ENCODE results near the gene ERCC2. TPM values are rescaled to one million over a fixed set of nuclear protein-coding genes. Genes with fewer than 3 reads are reported as not detected.

ERCC2 gene
- total and polyA plus RNA-seq, 3 donors from 2014 or later: 37.5 to 49.8 (median 46.4) TPM

DNA sequence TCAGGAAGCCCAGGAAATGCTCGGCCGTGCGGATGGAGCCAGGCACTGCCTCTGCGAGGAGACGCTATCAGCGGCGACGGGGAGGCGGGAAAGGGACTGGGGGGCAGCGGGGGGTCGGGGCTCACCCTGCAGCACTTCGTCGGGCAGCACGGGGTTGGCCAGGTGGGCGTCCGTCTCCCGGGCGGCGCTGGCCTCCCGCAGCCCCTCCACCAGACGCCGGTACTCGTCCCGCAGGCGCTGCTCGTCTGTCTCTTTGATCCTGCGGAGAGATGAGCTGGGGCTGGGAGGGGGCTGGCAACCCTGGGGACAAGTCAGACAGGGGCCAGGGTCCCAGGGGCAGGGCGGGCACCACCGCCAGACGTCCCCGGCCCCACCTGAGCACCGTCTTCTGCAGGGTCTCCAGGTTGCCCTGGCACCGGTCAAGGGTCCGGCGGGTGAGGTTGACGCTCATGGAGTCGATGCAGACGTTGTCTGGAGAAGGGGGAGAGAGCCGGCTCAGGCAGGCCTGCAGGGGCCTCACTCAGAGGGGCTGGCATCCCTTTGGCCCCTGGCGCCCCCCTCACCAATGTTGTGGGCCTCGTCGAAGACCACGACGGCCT lies 6.4 kb downstream of the ERCC2 start:
- H3K36me3 ChIP-seq (ENCODE audit: low read depth, missing control alignments): no peaks in the 10 kb centered on the region
- intact Hi-C loops (cut with DNase I; ENCODE audit: low total_unique reads): no loop called here
- no peaks in the 10 kb centered on the region for H3K27me3 ChIP-seq
- no peak for TF ChIP-seq POLR2A (IDR thresholded peaks at IDR 0.05)
- TF ChIP-seq, protein P1, sequence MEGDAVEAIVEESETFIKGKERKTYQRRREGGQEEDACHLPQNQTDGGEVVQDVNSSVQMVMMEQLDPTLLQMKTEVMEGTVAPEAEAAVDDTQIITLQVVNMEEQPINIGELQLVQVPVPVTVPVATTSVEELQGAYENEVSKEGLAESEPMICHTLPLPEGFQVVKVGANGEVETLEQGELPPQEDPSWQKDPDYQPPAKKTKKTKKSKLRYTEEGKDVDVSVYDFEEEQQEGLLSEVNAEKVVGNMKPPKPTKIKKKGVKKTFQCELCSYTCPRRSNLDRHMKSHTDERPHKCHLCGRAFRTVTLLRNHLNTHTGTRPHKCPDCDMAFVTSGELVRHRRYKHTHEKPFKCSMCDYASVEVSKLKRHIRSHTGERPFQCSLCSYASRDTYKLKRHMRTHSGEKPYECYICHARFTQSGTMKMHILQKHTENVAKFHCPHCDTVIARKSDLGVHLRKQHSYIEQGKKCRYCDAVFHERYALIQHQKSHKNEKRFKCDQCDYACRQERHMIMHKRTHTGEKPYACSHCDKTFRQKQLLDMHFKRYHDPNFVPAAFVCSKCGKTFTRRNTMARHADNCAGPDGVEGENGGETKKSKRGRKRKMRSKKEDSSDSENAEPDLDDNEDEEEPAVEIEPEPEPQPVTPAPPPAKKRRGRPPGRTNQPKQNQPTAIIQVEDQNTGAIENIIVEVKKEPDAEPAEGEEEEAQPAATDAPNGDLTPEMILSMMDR (IDR thresholded peaks at IDR 0.05): no peak
- DNase-seq: no peak
- H3K4me1 ChIP-seq: no peaks in the 10 kb centered on the region
- no peak overlapping the region for H3K4me3 ChIP-seq
- 77 to 80% methylated on average over 1 to 42 of the region's 44 CpGs for WGBS, 2 donors
- no peaks in the 10 kb centered on the region for H3K9me3 ChIP-seq
- no peak overlapping the region for H3K27ac ChIP-seq

DNA sequence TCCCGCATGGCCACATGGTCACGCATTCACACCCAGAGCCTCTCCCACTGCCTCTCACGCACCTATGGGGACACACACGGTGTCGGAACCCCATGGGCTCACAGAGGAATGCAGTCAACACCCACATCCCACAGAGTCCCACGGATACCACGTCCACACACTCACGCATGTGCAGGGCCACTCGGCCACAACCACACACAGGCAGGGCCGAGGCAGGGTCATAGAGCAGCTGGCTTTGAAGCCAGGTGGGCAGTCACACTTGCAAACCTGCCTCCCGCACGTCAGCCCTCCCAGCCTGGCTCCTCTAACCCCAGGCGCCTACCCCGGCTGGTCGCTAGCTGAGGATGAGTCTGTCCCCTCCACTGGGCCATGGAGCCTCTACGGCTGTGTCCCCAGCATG lies 8.1 kb downstream of the ERCC2 start:
- no peak for DNase-seq
- TF ChIP-seq, protein P1 (IDR thresholded peaks at IDR 0.05): no peak
- TF ChIP-seq POLR2A (IDR thresholded peaks at IDR 0.05): no peak
- Histone ChIP-seq H3K9me3 (no peaks in the 10 kb centered on the region), H3K27me3 (no peaks in the 10 kb centered on the region), H3K4me3 (no peak overlapping the region), H3K27ac (no peak overlapping the region), H3K4me1 (no peaks in the 10 kb centered on the region), H3K36me3 (ENCODE audit: low read depth, missing control alignments) (no peaks in the 10 kb centered on the region)
- 91 to 96% methylated on average over 13 to 16 of the region's 16 CpGs for WGBS, 2 donors
- intact Hi-C loops (cut with DNase I; ENCODE audit: low total_unique reads): no loop called here

DNA sequence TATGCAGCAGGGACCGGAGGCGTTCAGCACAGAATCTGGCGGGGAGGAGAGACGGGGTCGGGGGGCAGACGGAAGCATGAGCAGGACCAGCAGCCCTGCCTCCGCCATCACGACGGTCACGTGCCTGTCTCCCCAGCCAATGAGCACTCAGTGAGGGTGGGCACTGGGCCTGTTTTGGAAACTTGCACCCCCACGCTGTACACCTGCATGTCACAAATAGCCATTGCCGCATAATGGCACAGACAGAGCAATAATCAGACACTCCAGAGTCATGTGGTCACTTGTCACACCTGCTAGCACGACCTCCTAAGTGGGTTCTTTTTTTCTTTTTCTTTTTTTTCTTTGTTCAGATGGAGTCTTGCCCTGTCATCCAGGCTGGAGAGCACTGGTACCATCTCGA lies 8.8 kb downstream of the ERCC2 start:
- no peak for DNase-seq
- intact Hi-C loops (cut with DNase I; ENCODE audit: low total_unique reads): no loop called here
- no peak for TF ChIP-seq POLR2A (IDR thresholded peaks at IDR 0.05)
- 90 to 93% methylated on average over 14 of the region's 14 CpGs for WGBS, 2 donors
- no peaks in the 10 kb centered on the region for H3K27me3 ChIP-seq
- H3K4me1 ChIP-seq: no peaks in the 10 kb centered on the region
- no peak overlapping the region for H3K27ac ChIP-seq
- no peaks in the 10 kb centered on the region for H3K36me3 ChIP-seq (ENCODE audit: low read depth, missing control alignments)
- H3K9me3 ChIP-seq: no peaks in the 10 kb centered on the region
- no peak overlapping the region for H3K4me3 ChIP-seq

DNA sequence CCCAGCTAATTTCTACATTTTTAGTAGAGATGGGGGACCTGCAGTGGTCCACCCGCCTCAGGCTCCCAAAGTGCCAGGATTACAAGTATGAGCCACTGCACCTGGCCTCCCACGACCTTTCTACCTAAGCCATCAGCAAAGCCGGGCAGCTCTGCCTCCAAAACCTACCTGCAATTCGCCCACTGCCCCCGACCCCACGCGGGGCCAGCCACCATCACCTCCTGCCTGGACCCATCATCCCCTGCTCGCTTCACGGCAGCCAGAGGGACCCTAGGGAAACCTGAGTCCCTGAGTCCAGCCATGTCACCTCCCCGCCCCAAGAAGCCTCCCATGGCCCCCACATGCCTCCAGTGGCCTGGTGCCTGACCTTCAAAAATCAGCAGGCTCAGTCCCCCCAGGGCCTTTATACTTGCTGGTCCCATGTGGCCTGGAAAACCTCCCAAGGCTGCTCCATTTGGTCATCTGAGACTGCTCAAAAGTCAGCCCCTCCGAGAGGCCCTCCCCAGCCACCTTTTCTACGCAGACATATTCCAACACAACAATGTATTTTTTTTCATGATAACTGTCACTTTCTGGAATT lies 12.1 kb downstream of the ERCC2 start:
- 89 to 95% methylated on average over 12 of the region's 12 CpGs for WGBS, 2 donors
- no peak overlapping the region for H3K4me3 ChIP-seq
- intact Hi-C loops (cut with DNase I; ENCODE audit: low total_unique reads): no loop called here
- no peaks in the 10 kb centered on the region for H3K27me3 ChIP-seq
- H3K27ac ChIP-seq: no peak overlapping the region
- TF ChIP-seq, protein P1 (IDR thresholded peaks at IDR 0.05): no peak
- TF ChIP-seq POLR2A (IDR thresholded peaks at IDR 0.05): no peak
- DNase-seq: no peak
- no peaks in the 10 kb centered on the region for H3K9me3 ChIP-seq
- no peaks in the 10 kb centered on the region for H3K4me1 ChIP-seq
- H3K36me3 ChIP-seq (ENCODE audit: low read depth, missing control alignments): no peaks in the 10 kb centered on the region

DNA sequence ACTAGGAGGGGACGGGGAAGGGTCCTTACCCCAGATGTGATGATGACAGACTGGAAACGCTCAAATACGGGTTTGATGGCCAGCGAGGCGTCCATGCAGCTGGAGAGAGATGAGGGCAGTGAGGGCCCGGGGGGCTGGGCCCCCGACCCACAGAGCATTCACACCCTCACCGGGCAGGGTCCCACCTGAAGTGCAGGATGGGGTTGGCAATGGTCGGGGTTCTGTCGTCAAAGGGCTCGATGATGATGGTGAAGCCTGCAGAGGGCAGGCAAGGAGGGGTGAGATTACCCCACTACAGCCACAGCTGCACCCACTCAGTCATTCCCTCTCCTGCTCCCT lies 13.0 kb downstream of the ERCC2 start:
- no peaks in the 10 kb centered on the region for H3K36me3 ChIP-seq (ENCODE audit: low read depth, missing control alignments)
- TF ChIP-seq, protein P1 (IDR thresholded peaks at IDR 0.05): no peak
- no peak for TF ChIP-seq POLR2A (IDR thresholded peaks at IDR 0.05)
- H3K4me1 ChIP-seq: no peaks in the 10 kb centered on the region
- H3K27ac ChIP-seq: no peak overlapping the region
- H3K4me3 ChIP-seq: no peak overlapping the region
- DNase-seq: no peak
- H3K9me3 ChIP-seq: no peaks in the 10 kb centered on the region
- no peaks in the 10 kb centered on the region for H3K27me3 ChIP-seq
- intact Hi-C loops (cut with DNase I; ENCODE audit: low total_unique reads): no loop called here
- 90 to 92% methylated on average over 11 of the region's 11 CpGs for WGBS, 2 donors

All from testis (tissue), 3 donors.